NB4 (cell line): Measurements from ENCODE around the gene STARD4.

Experiments
- POLR2A ChIP-seq: IDR thresholded peaks from 2 replicates; pipeline ENCODE4 v1.6.1; 2011; ENCODE audit warnings: mild to moderate bottlenecking; ENCODE audit not compliant: insufficient read length; ENCODE audit errors: extremely low read depth
- TF ChIP-seq, protein P1 (sequence below): IDR thresholded peaks from one replicate; pipeline ENCODE4 v1.5.1; 2012; ENCODE audit warnings: low read depth, low read length

DNA sequence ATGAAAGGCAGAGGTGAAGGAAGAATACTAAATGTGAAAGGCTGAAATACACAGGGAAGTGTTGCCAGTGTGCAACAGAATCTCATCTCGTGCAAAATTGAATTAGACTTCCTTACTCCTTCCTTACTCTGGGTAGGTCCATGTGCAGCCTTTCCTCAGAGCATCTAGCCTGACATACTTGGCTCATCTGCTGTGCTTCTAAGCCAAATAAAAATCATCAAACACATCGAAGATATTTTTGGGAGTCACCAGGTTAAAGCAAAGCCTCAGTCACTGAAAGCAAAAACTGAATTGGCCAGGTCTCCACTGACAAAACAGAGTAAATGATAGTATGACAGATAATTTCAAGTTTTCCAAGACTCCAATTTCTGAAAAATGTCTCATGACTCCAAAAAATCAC lies 19.3 kb downstream of the STARD4 start:
- TF ChIP-seq, protein P1, sequence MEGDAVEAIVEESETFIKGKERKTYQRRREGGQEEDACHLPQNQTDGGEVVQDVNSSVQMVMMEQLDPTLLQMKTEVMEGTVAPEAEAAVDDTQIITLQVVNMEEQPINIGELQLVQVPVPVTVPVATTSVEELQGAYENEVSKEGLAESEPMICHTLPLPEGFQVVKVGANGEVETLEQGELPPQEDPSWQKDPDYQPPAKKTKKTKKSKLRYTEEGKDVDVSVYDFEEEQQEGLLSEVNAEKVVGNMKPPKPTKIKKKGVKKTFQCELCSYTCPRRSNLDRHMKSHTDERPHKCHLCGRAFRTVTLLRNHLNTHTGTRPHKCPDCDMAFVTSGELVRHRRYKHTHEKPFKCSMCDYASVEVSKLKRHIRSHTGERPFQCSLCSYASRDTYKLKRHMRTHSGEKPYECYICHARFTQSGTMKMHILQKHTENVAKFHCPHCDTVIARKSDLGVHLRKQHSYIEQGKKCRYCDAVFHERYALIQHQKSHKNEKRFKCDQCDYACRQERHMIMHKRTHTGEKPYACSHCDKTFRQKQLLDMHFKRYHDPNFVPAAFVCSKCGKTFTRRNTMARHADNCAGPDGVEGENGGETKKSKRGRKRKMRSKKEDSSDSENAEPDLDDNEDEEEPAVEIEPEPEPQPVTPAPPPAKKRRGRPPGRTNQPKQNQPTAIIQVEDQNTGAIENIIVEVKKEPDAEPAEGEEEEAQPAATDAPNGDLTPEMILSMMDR: no peak
- no peak for TF ChIP-seq POLR2A
